Natural killer cell (primary cell): ENCODE data around the gene FOXP1. TPM values are rescaled to one million over a fixed set of nuclear protein-coding genes. Genes with fewer than 3 reads are reported as not detected.

Experiments used
- ATAC-seq, 3 donors: fragments of 150-1000 bp in 2 of 3; fragments of 200-7000 bp in 1 of 3; cut with Tn5 transposase; 1 replicate in 1 of 3; 2 replicates in 2 of 3; pipeline ENCODE4 v1.10.0; 2021; ENCODE audit warnings: mild to moderate bottlenecking in 2 of 3, moderate library complexity in 2 of 3
- DNase-seq, 2 donors: peaks; one replicate each; pipeline versions ENCODE4 v3.0.0 to v3.0.0-alpha.2; 2013 to 2021; ENCODE audit warnings: mixed read lengths in 1 of 2
- H3K27ac ChIP-seq: one replicate; pipeline ENCODE4 v1.5.1; 2013; ENCODE audit warnings: mild to moderate bottlenecking, low read length
- H3K27me3 ChIP-seq: one replicate; pipeline ENCODE4 v1.6.1; 2013; ENCODE audit warnings: low read length; ENCODE audit not compliant: control insufficient read depth, insufficient read depth
- H3K36me3 ChIP-seq: one replicate; pipeline ENCODE4 v1.6.1; 2013; ENCODE audit warnings: low read length; ENCODE audit not compliant: control insufficient read depth, insufficient read depth
- H3K4me1 ChIP-seq: one replicate; pipeline ENCODE4 v1.6.1; 2013; ENCODE audit warnings: low read length; ENCODE audit not compliant: control insufficient read depth, insufficient read depth
- H3K4me3 ChIP-seq: one replicate; pipeline ENCODE4 v1.5.1; 2013; ENCODE audit warnings: low read length
- H3K9me3 ChIP-seq: one replicate; pipeline ENCODE4 v1.6.1; 2013; ENCODE audit warnings: low read length; ENCODE audit not compliant: control insufficient read depth, insufficient read depth
- H3K27ac Mint-ChIP-seq, 2 donors: one replicate each; pipeline ENCODE4 v1.8.0; 2022; ENCODE audit warnings: mild to moderate bottlenecking in 2 of 2, mixed read lengths in 2 of 2, moderate library complexity in 1 of 2
- H3K27me3 Mint-ChIP-seq, 2 donors: one replicate each; pipeline ENCODE4 v1.8.0; 2022; ENCODE audit warnings: low read depth in 2 of 2, mixed read lengths in 2 of 2
- H3K36me3 Mint-ChIP-seq: one replicate; pipeline ENCODE4 v1.8.0; 2022; ENCODE audit warnings: mixed read lengths
- H3K4me1 Mint-ChIP-seq, 2 donors: one replicate each; pipeline ENCODE4 v1.8.0; 2022; ENCODE audit warnings: mixed read lengths in 2 of 2
- H3K4me3 Mint-ChIP-seq: one replicate; pipeline ENCODE4 v1.8.0; 2022; ENCODE audit warnings: mild to moderate bottlenecking, moderate library complexity, mixed read lengths
- H3K9me3 Mint-ChIP-seq, 2 donors: one replicate each; pipeline ENCODE4 v1.8.0; 2022; ENCODE audit warnings: mixed read lengths in 2 of 2
- WGBS: methylation state at CpG from one replicate; pipeline ENCODE4 v1.1.7; 2013; ENCODE audit warnings: missing lambda C conversion rate; ENCODE audit not compliant: insufficient coverage; 5-methylcytosine and 5-hydroxymethylcytosine counted together
- intact Hi-C: fragments of 100-400 bp; cut with micrococcal nuclease; formaldehyde crosslinking; loops from one replicate; pipeline ENCODE4 v1.14.2; 2022
- total RNA-seq, 4 donors: library from RNA; stranded (reverse); fragments of 120-200 nt in 1 of 4; gene quantifications; one replicate each; pipeline versions ENCODE4 v1.2.3 to v1.2.4, GENCODE V29; 2013 to 2022
- TF ChIP-seq, protein P1 (sequence below): fragments of 200-600 bp; IDR thresholded peaks from one replicate; pipeline ENCODE4 v1.8.0; 2022; ENCODE audit warnings: antibody characterized with exemption

Gene FOXP1
- total RNA-seq, 3 donors from 2014 or later (not counting 1 experiment from before 2014, with no cell fraction given): 166 to 185 (median 166) TPM

DNA sequence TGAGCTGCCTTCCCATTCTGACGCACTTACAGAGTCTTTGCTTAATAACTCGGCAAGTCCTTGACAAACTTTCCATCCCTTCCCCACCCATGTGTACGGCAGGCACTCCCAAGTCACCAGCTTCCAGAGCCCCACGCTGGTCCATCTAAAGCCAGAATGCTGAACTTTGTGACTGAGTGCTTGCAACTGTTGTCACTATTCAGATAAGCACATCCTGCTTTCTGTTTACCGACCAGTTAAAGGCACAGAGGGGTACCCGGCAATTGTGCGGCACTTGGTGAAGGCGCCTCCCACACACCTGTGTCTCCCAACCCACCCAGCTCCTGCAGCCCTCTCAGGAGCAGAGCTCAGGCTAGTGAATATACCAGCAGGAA, 430.6 kb downstream of the FOXP1 start:
- H3K4me3 Mint-ChIP-seq: no peak overlapping the region
- no peak overlapping the region for H3K4me3 ChIP-seq
- no peak overlapping the region for H3K27ac Mint-ChIP-seq
- H3K27me3 ChIP-seq: no peaks in the 10 kb centered on the region
- no peaks in the 10 kb centered on the region for H3K9me3 Mint-ChIP-seq
- intact Hi-C loops: no loop called here
- no peaks in the 10 kb centered on the region for H3K36me3 ChIP-seq
- no peak for DNase-seq
- H3K36me3 Mint-ChIP-seq: no peaks in the 10 kb centered on the region
- no peak for ATAC-seq
- H3K4me1 ChIP-seq: no peaks in the 10 kb centered on the region
- H3K4me1 Mint-ChIP-seq: no peaks in the 10 kb centered on the region
- H3K27me3 Mint-ChIP-seq: no peaks in the 10 kb centered on the region
- TF ChIP-seq, protein P1, sequence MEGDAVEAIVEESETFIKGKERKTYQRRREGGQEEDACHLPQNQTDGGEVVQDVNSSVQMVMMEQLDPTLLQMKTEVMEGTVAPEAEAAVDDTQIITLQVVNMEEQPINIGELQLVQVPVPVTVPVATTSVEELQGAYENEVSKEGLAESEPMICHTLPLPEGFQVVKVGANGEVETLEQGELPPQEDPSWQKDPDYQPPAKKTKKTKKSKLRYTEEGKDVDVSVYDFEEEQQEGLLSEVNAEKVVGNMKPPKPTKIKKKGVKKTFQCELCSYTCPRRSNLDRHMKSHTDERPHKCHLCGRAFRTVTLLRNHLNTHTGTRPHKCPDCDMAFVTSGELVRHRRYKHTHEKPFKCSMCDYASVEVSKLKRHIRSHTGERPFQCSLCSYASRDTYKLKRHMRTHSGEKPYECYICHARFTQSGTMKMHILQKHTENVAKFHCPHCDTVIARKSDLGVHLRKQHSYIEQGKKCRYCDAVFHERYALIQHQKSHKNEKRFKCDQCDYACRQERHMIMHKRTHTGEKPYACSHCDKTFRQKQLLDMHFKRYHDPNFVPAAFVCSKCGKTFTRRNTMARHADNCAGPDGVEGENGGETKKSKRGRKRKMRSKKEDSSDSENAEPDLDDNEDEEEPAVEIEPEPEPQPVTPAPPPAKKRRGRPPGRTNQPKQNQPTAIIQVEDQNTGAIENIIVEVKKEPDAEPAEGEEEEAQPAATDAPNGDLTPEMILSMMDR: no peak
- no peaks in the 10 kb centered on the region for H3K9me3 ChIP-seq
- no peak overlapping the region for H3K27ac ChIP-seq
- WGBS: 98% methylated on average over 8 of the region's 8 CpGs

DNA sequence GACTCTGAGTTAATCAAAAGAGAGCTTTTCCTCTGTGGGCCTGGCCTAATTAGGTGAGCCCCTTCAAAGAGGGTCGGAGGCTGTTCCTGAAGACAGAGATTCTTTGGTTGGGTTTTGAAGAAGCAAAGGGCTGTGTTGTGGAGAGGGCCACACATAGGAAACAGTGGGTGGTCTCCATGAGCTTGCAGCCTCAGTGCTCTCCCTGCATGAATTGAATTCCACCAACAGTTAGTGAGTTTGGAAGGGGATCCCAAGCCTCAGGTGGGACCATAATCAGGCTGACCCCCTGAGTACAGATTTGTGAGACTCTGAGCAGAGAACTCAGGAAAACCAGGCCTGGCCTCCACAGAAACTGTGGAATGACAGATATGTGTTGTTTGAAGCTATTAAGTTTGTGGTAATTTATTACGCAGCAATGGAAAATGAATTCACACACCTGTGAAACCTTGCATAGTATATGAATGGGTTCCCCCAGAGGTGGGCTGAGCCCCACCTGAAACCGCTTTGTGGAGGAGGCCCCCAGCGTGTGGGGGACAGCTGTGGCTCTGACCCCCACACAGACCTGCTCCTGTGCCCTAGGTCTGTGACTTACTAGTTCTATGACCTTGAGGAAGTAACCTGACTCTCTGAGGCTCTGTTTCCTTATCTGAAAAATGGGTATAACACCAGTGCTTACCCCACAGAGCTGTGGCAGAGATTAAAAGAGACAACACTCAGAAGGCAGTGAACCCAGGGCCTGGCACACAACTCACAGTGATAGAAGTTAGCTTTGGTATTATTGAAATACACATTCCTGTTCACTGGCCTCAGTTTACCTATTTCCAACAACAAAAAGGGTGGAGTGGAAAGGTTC, 431.3 kb downstream of the FOXP1 start:
- H3K27me3 ChIP-seq: no peaks in the 10 kb centered on the region
- DNase-seq: no peak
- WGBS: 66% methylated on average over 4 of the region's 4 CpGs
- H3K9me3 ChIP-seq: no peaks in the 10 kb centered on the region
- no peak overlapping the region for H3K27ac ChIP-seq
- Mint-ChIP-seq H3K4me1 (no peaks in the 10 kb centered on the region), H3K4me3 (no peak overlapping the region), H3K9me3 (no peaks in the 10 kb centered on the region), H3K27ac (no peak overlapping the region), H3K27me3 (no peaks in the 10 kb centered on the region), H3K36me3 (no peaks in the 10 kb centered on the region)
- H3K4me3 ChIP-seq: no peak overlapping the region
- H3K4me1 ChIP-seq: no peaks in the 10 kb centered on the region
- no peak for ATAC-seq
- intact Hi-C loops: no loop called here
- TF ChIP-seq, protein P1: no peak
- no peaks in the 10 kb centered on the region for H3K36me3 ChIP-seq

DNA sequence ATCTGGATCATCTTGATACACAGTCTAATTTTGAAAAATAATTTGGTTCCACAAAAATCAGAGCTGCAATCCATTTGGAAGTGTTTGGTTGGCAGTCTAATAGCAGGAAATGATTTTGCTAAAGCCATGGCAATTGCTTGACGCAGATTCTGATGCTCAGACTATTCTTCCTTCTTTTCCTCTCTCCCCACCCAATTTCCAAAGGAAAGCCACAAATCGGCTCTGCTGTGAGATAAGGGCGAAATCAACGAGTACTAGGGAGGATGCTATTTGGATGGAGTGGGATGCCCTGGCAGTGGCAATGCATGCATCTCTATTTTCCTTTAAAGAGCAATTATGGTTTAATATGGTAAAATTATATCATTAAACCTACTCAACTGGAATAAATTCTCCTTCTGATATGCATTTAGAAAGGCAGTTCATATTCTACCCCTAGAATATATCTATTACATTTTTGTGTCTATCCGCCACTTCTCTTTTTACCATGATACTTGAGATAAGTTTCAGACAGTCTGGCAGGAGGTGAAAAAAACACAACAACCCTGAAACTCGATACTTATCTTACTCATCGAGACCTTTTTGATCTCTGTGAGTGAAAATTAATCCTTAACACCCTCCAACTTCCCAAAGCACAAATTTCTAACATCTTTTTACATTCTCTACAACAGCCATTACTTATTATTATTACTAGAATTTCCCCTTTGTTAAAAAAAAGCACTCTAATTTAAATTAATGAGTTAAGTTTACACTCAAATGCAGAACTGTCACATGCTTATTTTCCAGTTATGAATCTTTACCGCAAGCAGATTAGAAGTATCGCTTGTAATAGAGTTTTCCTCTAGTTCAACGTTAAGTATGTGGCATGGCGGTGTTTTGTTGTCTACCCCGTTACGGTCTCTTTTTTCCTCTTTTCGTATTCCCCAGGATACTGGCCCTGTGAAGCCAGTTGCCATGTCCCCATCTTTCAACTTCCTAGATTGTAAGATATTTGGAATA, 433.3 kb downstream of the FOXP1 start:
- Histone ChIP-seq H3K4me3 (no peak overlapping the region), H3K36me3 (no peaks in the 10 kb centered on the region), H3K4me1 (no peaks in the 10 kb centered on the region), H3K27me3 (no peaks in the 10 kb centered on the region), H3K9me3 (no peaks in the 10 kb centered on the region), H3K27ac (no peak overlapping the region)
- no peaks in the 10 kb centered on the region for H3K4me1 Mint-ChIP-seq
- H3K27me3 Mint-ChIP-seq: no peaks in the 10 kb centered on the region
- H3K9me3 Mint-ChIP-seq: no peaks in the 10 kb centered on the region
- intact Hi-C loops: no loop called here
- ATAC-seq: no peak
- no peak for DNase-seq
- no peaks in the 10 kb centered on the region for H3K36me3 Mint-ChIP-seq
- H3K4me3 Mint-ChIP-seq: no peak overlapping the region
- whole genome bisulfite sequencing: 82% methylated on average over 9 of the region's 14 CpGs
- no peak overlapping the region for H3K27ac Mint-ChIP-seq
- TF ChIP-seq, protein P1: no peak
